GM23338 (cell line): ENCODE results near the gene ITGA2. TPM values are rescaled to one million over a fixed set of nuclear protein-coding genes. Genes with fewer than 3 reads are reported as not detected.

Experiments used
- ATAC-seq: fragments of 200-7000 bp; cut with Tn5 transposase; 3 replicates; pipeline ENCODE4 v1.9.1; 2020
- DNase-seq: peaks from one replicate; pipeline ENCODE4 v3.0.0-alpha.2; 2015; ENCODE audit warnings: low spot score
- H2AFZ ChIP-seq: fragments of 200-600 bp; sonication (generic); 2 replicates; pipeline ENCODE4 v1.8.0; 2016; ENCODE audit warnings: antibody characterized with exemption, mild to moderate bottlenecking, moderate library complexity
- H3F3A ChIP-seq: fragments of 200-600 bp; sonication (generic); replicated peaks from 2 replicates; pipeline ENCODE4 v1.8.0; 2017; ENCODE audit warnings: antibody characterized with exemption, mixed run types, low read depth
- H3K27ac ChIP-seq: fragments of 200-600 bp; sonication (generic); 2 replicates; pipeline ENCODE4 v1.6.1; 2016; ENCODE audit warnings: low read depth
- H3K27me3 ChIP-seq: fragments of 200-600 bp; sonication (generic); 2 replicates; pipeline ENCODE4 v1.8.0; 2016; ENCODE audit warnings: mild to moderate bottlenecking, mixed run types, moderate library complexity; ENCODE audit not compliant: insufficient read depth
- H3K36me3 ChIP-seq: fragments of 200-600 bp; sonication (generic); 2 replicates; pipeline ENCODE4 v1.8.0; 2016; ENCODE audit warnings: mild to moderate bottlenecking; ENCODE audit not compliant: insufficient read depth
- H3K4me1 ChIP-seq: fragments of 200-600 bp; sonication (generic); 2 replicates; pipeline ENCODE4 v1.8.0; 2016; ENCODE audit warnings: mild to moderate bottlenecking, moderate library complexity; ENCODE audit not compliant: insufficient read depth
- H3K4me2 ChIP-seq: fragments of 200-600 bp; sonication (generic); 2 replicates; pipeline ENCODE4 v1.7.1; 2017; ENCODE audit warnings: mixed run types
- H3K4me3 ChIP-seq: fragments of 200-600 bp; sonication (generic); 2 replicates; pipeline ENCODE4 v1.6.1; 2016; ENCODE audit warnings: mixed run types
- H3K79me2 ChIP-seq: fragments of 200-600 bp; sonication (generic); replicated peaks from 2 replicates; pipeline ENCODE4 v1.8.0; 2017; ENCODE audit warnings: mild to moderate bottlenecking; ENCODE audit not compliant: insufficient read depth
- H3K9me2 ChIP-seq: fragments of 200-600 bp; sonication (generic); 2 replicates; pipeline ENCODE4 v1.8.0; 2017; ENCODE audit not compliant: insufficient read depth
- H4K20me1 ChIP-seq: fragments of 200-600 bp; sonication (generic); replicated peaks from 2 replicates; pipeline ENCODE4 v1.8.0; 2017; ENCODE audit warnings: mild to moderate bottlenecking; ENCODE audit not compliant: insufficient read depth
- H3K27ac Mint-ChIP-seq: 2 replicates; pipeline ENCODE4 v1.8.0; 2020; ENCODE audit warnings: inconsistent platforms, mild to moderate bottlenecking, moderate library complexity, mixed read lengths
- H3K27me3 Mint-ChIP-seq: 3 replicates; pipeline ENCODE4 v1.8.0; 2022; ENCODE audit warnings: low read depth, mild to moderate bottlenecking, moderate library complexity, mixed read lengths, inconsistent platforms; ENCODE audit not compliant: insufficient read depth, poor library complexity
- H3K36me3 Mint-ChIP-seq: 3 replicates; pipeline ENCODE4 v1.8.0; 2021; ENCODE audit warnings: low read depth, mild to moderate bottlenecking, inconsistent platforms, moderate library complexity, mixed read lengths
- H3K4me1 Mint-ChIP-seq: 3 replicates; pipeline ENCODE4 v1.8.0; 2020; ENCODE audit warnings: mild to moderate bottlenecking, inconsistent platforms, mixed read lengths
- H3K4me3 Mint-ChIP-seq: 3 replicates; pipeline ENCODE4 v1.8.0; 2021; ENCODE audit warnings: moderate library complexity, mild to moderate bottlenecking, inconsistent platforms, mixed read lengths
- H3K9me3 Mint-ChIP-seq: 3 replicates; pipeline ENCODE4 v1.8.0; 2020; ENCODE audit warnings: moderate library complexity, mild to moderate bottlenecking, inconsistent platforms, mixed read lengths
- ETS1 ChIP-seq: IDR thresholded peaks from 2 replicates; pipeline ENCODE4 v1.6.1; 2016; ENCODE audit warnings: antibody characterized with exemption
- EZH2 ChIP-seq: fragments of 200-600 bp; sonication (generic); IDR thresholded peaks from one replicate; pipeline ENCODE4 v1.8.0; 2017; ENCODE audit warnings: antibody characterized with exemption, mild to moderate bottlenecking, low read depth; ENCODE audit not compliant: unreplicated experiment
- EZH2phosphoT487 ChIP-seq: fragments of 200-600 bp; sonication (generic); IDR thresholded peaks from one replicate; pipeline ENCODE4 v1.8.1; 2018; ENCODE audit warnings: antibody characterized with exemption; ENCODE audit not compliant: unreplicated experiment
- NANOG ChIP-seq: IDR thresholded peaks from 2 replicates; pipeline ENCODE4 v1.6.1; 2016; ENCODE audit warnings: antibody characterized with exemption, borderline replicate concordance
- STAT1 ChIP-seq: IDR thresholded peaks from one replicate; pipeline ENCODE4 v1.6.1; 2016; ENCODE audit warnings: antibody characterized with exemption; ENCODE audit not compliant: unreplicated experiment
- ZNF114 ChIP-seq: fragments of 250-450 bp; sonication (Bioruptor Pico); IDR thresholded peaks from 2 replicates; pipeline ENCODE4 v1.5.0; 2020; ENCODE audit warnings: mild to moderate bottlenecking, moderate library complexity
- ZNF331 ChIP-seq: fragments of 250-450 bp; sonication (Bioruptor Pico); IDR thresholded peaks from 2 replicates; pipeline ENCODE4 v1.5.0; 2020; ENCODE audit warnings: low read depth, mild to moderate bottlenecking, moderate library complexity
- polyA plus RNA-seq: library from polyadenylated mRNA; unstranded; fragments of >200 nt; fragmentation: Nextera tagmentation; extraction: Ambion mirVana; gene quantifications from 2 replicates; pipeline ENCODE4 v1.2.1, GENCODE V29; 2016
- total RNA-seq: library from RNA; depleted of rRNA; stranded (reverse); fragments of >200 nt; shearing (Covaris generic); gene quantifications from 2 replicates; pipeline ENCODE4 v1.2.3, GENCODE V29; 2014
- TF ChIP-seq, protein P1 (sequence below): fragments of 250-450 bp; sonication (Bioruptor Pico); IDR thresholded peaks from 2 replicates; pipeline ENCODE4 v1.5.0; 2020; ENCODE audit warnings: mild to moderate bottlenecking, moderate library complexity
- TF ChIP-seq, protein P2 (sequence below), 2 experiments: fragments of 200-600 bp in 1 of 2; sonication (generic) in 1 of 2; conservative IDR thresholded peaks; 2 replicates each; pipeline versions ENCODE4 v1.5.1 to v1.6.1; 2016 to 2017; ENCODE audit warnings: antibody characterized with exemption in 2 of 2, low read depth in 2 of 2, mild to moderate bottlenecking in 2 of 2, moderate library complexity in 1 of 2

ITGA2 gene
- total and polyA plus RNA-seq, 2 experiments from 2014 or later, result 2.6 to 7.1 TPM

- Histone ChIP-seq H3K27ac (no peak overlapping the region), H3K4me3 (no peak overlapping the region), H2AFZ (no peak overlapping the region), H4K20me1 (no peaks in the 10 kb centered on the region), H3K4me2 (no peak overlapping the region), H3K36me3 (no peaks in the 10 kb centered on the region), H3K27me3 (no peaks in the 10 kb centered on the region), H3K9me2 (no peaks in the 10 kb centered on the region), H3K4me1 (peaks cover 5% of the 10 kb centered on the region; the same call in 1 of the 2 replicates), H3F3A (no peaks in the 10 kb centered on the region), H3K79me2 (no peaks in the 10 kb centered on the region)
- ATAC-seq, result no peak; the same call in 2 of the 3 replicates
- H3K4me3 Mint-ChIP-seq, result no peak overlapping the region
- DNase-seq, result no peak
- TF ChIP-seq, protein P1, sequence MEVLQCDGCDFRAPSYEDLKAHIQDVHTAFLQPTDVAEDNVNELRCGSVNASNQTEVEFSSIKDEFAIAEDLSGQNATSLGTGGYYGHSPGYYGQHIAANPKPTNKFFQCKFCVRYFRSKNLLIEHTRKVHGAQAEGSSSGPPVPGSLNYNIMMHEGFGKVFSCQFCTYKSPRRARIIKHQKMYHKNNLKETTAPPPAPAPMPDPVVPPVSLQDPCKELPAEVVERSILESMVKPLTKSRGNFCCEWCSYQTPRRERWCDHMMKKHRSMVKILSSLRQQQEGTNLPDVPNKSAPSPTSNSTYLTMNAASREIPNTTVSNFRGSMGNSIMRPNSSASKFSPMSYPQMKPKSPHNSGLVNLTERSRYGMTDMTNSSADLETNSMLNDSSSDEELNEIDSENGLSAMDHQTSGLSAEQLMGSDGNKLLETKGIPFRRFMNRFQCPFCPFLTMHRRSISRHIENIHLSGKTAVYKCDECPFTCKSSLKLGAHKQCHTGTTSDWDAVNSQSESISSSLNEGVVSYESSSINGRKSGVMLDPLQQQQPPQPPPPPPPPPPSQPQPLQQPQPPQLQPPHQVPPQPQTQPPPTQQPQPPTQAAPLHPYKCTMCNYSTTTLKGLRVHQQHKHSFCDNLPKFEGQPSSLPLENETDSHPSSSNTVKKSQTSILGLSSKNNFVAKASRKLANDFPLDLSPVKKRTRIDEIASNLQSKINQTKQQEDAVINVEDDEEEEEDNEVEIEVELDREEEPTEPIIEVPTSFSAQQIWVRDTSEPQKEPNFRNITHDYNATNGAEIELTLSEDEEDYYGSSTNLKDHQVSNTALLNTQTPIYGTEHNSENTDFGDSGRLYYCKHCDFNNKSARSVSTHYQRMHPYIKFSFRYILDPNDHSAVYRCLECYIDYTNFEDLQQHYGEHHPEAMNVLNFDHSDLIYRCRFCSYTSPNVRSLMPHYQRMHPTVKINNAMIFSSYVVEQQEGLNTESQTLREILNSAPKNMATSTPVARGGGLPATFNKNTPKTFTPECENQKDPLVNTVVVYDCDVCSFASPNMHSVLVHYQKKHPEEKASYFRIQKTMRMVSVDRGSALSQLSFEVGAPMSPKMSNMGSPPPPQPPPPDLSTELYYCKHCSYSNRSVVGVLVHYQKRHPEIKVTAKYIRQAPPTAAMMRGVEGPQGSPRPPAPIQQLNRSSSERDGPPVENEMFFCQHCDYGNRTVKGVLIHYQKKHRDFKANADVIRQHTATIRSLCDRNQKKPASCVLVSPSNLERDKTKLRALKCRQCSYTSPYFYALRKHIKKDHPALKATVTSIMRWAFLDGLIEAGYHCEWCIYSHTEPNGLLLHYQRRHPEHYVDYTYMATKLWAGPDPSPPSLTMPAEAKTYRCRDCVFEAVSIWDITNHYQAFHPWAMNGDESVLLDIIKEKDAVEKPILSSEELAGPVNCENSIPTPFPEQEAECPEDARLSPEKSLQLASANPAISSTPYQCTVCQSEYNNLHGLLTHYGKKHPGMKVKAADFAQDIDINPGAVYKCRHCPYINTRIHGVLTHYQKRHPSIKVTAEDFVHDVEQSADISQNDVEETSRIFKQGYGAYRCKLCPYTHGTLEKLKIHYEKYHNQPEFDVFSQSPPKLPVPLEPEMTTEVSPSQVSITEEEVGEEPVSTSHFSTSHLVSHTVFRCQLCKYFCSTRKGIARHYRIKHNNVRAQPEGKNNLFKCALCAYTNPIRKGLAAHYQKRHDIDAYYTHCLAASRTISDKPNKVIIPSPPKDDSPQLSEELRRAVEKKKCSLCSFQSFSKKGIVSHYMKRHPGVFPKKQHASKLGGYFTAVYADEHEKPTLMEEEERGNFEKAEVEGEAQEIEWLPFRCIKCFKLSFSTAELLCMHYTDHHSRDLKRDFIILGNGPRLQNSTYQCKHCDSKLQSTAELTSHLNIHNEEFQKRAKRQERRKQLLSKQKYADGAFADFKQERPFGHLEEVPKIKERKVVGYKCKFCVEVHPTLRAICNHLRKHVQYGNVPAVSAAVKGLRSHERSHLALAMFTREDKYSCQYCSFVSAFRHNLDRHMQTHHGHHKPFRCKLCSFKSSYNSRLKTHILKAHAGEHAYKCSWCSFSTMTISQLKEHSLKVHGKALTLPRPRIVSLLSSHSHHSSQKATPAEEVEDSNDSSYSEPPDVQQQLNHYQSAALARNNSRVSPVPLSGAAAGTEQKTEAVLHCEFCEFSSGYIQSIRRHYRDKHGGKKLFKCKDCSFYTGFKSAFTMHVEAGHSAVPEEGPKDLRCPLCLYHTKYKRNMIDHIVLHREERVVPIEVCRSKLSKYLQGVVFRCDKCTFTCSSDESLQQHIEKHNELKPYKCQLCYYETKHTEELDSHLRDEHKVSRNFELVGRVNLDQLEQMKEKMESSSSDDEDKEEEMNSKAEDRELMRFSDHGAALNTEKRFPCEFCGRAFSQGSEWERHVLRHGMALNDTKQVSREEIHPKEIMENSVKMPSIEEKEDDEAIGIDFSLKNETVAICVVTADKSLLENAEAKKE (CRISPR knock-in tag), result no peak
- TF ChIP-seq EZH2 (no peak), ZNF114 (CRISPR knock-in tag) (no peak)
- no peaks in the 10 kb centered on the region for H3K27me3 Mint-ChIP-seq
- H3K9me3 Mint-ChIP-seq, result no peaks in the 10 kb centered on the region
- H3K36me3 Mint-ChIP-seq, result no peaks in the 10 kb centered on the region
- H3K4me1 Mint-ChIP-seq, result peaks cover 11% of the 10 kb centered on the region; the same call in 2 of the 3 replicates
- H3K27ac Mint-ChIP-seq, result peak overlapping the region; percentile 84
These were observed 42.5 kb downstream of the ITGA2 start for GRCh38 chr5:53031695-53032096.

DNA sequence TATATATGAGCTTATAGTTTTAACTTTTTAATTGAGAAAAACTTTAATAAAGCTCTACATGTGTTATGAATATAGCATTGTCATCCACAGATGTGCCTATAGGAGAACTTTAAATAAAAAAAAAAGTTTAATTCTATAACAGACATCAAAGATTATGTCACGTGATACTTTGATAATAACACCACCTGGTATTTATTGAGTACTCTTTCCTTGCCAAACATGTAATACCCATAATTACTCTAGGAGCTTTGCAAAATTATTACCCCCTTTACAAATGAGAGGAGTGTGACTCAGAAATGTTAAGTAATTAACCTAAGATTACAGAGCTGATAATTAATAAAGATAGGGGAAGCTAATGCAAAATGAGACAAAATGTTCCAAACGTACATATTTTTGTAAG lies 43.0 kb downstream of the ITGA2 start:
- Mint-ChIP-seq H3K27ac (no peak overlapping the region), H3K4me1 (peaks cover 11% of the 10 kb centered on the region; the same call in 2 of the 3 replicates), H3K36me3 (no peaks in the 10 kb centered on the region), H3K9me3 (no peaks in the 10 kb centered on the region), H3K4me3 (no peak overlapping the region), H3K27me3 (no peaks in the 10 kb centered on the region)
- Histone ChIP-seq H4K20me1 (no peaks in the 10 kb centered on the region), H3K4me2 (no peak overlapping the region), H2AFZ (no peak overlapping the region), H3K9me2 (no peaks in the 10 kb centered on the region), H3K27ac (no peak overlapping the region), H3K36me3 (no peaks in the 10 kb centered on the region), H3F3A (no peaks in the 10 kb centered on the region), H3K79me2 (no peaks in the 10 kb centered on the region), H3K4me3 (no peak overlapping the region), H3K4me1 (peaks cover 5% of the 10 kb centered on the region; the same call in 1 of the 2 replicates), H3K27me3 (no peaks in the 10 kb centered on the region)
- DNase-seq (no peak), ATAC-seq (no peak)
- TF ChIP-seq ETS1, result no peak
- no peak for TF ChIP-seq ZNF331
- no peak for TF ChIP-seq STAT1
- no peak for TF ChIP-seq NANOG
- TF ChIP-seq EZH2phosphoT487, result no peak
- TF ChIP-seq EZH2, result no peak
- TF ChIP-seq, protein P2, sequence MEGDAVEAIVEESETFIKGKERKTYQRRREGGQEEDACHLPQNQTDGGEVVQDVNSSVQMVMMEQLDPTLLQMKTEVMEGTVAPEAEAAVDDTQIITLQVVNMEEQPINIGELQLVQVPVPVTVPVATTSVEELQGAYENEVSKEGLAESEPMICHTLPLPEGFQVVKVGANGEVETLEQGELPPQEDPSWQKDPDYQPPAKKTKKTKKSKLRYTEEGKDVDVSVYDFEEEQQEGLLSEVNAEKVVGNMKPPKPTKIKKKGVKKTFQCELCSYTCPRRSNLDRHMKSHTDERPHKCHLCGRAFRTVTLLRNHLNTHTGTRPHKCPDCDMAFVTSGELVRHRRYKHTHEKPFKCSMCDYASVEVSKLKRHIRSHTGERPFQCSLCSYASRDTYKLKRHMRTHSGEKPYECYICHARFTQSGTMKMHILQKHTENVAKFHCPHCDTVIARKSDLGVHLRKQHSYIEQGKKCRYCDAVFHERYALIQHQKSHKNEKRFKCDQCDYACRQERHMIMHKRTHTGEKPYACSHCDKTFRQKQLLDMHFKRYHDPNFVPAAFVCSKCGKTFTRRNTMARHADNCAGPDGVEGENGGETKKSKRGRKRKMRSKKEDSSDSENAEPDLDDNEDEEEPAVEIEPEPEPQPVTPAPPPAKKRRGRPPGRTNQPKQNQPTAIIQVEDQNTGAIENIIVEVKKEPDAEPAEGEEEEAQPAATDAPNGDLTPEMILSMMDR (conservative IDR thresholded peaks at IDR 0.05; ENCODE audit: low read depth in 2 of 2), result no peak
